HG03520 (cell line): ENCODE data around the gene YPEL4.

Experiments
- ATAC-seq: cut with Tn5 transposase; IDR thresholded peaks from one replicate; pipeline ENCODE4 v1.9.1; 2021; ENCODE audit warnings: mild to moderate bottlenecking, moderate library complexity; ENCODE audit not compliant: unreplicated experiment

The YPEL4 gene

GRCh38 chr11:57596266-57596885 lies 53.3 kb downstream of the YPEL4 start:
- ATAC-seq: no peak
